NCI-H345 treated with DMSO at 0.1 percent for 48 hours (cell line): ENCODE results near the gene SLAIN2.
"Not testable (repeated sequence)": the region's sequence is repeated elsewhere in the genome, so short reads cannot be mapped to it uniquely, and the experiment has no call there.

Experiments used
- DNase-seq: peaks from one replicate; lab custom pipeline; 2025; ENCODE audit not compliant: unreplicated experiment; lab: John Stamatoyannopoulos, UW

SLAIN2 gene

GRCh38 chr4:48340965-48341775 is at the start of gene SLAIN2:
Gene SLAIN2 (plus strand): TSS chr4:48341529. CDS start chr4:48341740, 211 bp downstream.
- peak; percentile 65 for DNase-seq

GRCh38 chr4:48292218-48292790 is 49.0 kb upstream of the SLAIN2 start:
- DNase-seq, result not testable (repeated sequence)

GRCh38 chr4:48295116-48295515 is 46.2 kb upstream of the SLAIN2 start:
- DNase-seq, result no peak

- no peak for DNase-seq
These were observed 45.0 kb upstream of the SLAIN2 start for GRCh38 chr4:48296365-48296764.

- DNase-seq, result no peak
These were observed 44.0 kb upstream of the SLAIN2 start for GRCh38 chr4:48297256-48297846.

GRCh38 chr4:48299560-48299959 is 41.8 kb upstream of the SLAIN2 start:
- DNase-seq, result no peak

- DNase-seq, result no peak
These were observed 41.3 kb upstream of the SLAIN2 start for GRCh38 chr4:48300004-48300403.

- DNase-seq, result no peak
These were observed 35.8 kb upstream of the SLAIN2 start for GRCh38 chr4:48305508-48305907.

- no peak for DNase-seq
These were observed 33.8 kb upstream of the SLAIN2 start for GRCh38 chr4:48307528-48307927.

- DNase-seq, result no peak
These were observed 32.4 kb upstream of the SLAIN2 start for GRCh38 chr4:48308901-48309300.

- DNase-seq, result no peak
These were observed 29.4 kb upstream of the SLAIN2 start for GRCh38 chr4:48311896-48312295.

- DNase-seq, result not testable (repeated sequence)
These were observed 26.6 kb upstream of the SLAIN2 start for GRCh38 chr4:48314746-48315145.

GRCh38 chr4:48315728-48316630 is 25.4 kb upstream of the SLAIN2 start:
- DNase-seq, result peak; percentile 25

- no peak for DNase-seq
These were observed 20.0 kb upstream of the SLAIN2 start for GRCh38 chr4:48321312-48321711.

GRCh38 chr4:48322063-48322462 is 19.3 kb upstream of the SLAIN2 start:
- DNase-seq, result no peak

- no peak for DNase-seq
These were observed 17.0 kb upstream of the SLAIN2 start for GRCh38 chr4:48324281-48324680.

- no peak for DNase-seq
These were observed 12.1 kb upstream of the SLAIN2 start for GRCh38 chr4:48329193-48329592.

- DNase-seq, result no peak
These were observed 11.4 kb upstream of the SLAIN2 start for GRCh38 chr4:48329976-48330375.

- DNase-seq, result no peak
These were observed 9.6 kb upstream of the SLAIN2 start for GRCh38 chr4:48331577-48332330.

GRCh38 chr4:48332661-48333060 is 8.7 kb upstream of the SLAIN2 start:
- DNase-seq, result no peak
